Measurements from ENCODE around the gene KPNA1. TPM values are rescaled to one million over a fixed set of nuclear protein-coding genes. Genes with fewer than 3 reads are reported as not detected.

The KPNA1 gene
- polyA plus RNA-seq, 3 donors, result 18.0 to 41.2 (median 38.5) TPM

- H3K27ac Mint-ChIP-seq, result peak overlapping the region in 1 of 7 donors; percentile 55
- no peak overlapping the region for H3K9ac ChIP-seq (ENCODE audit: insufficient read depth, low read length, poor library complexity, severe bottlenecking)
- H3K9me3 Mint-ChIP-seq, result no peaks in the 10 kb centered on the region
- H3K36me3 Mint-ChIP-seq, result peaks cover 60 to 63% of the 10 kb centered on the region in 2 donors
- no peak for DNase-seq
- intact Hi-C loops (cut with micrococcal nuclease), result no loop called here
- no peaks in the 10 kb centered on the region for H3K27me3 ChIP-seq (ENCODE audit: control insufficient read depth in 2 of 2, insufficient read depth in 2 of 2, low read length in 2 of 2)
- no peak overlapping the region for H3K4me3 Mint-ChIP-seq
- peaks cover 0 to 2% (median 1%) of the 10 kb centered on the region in 3 donors for H3K27me3 Mint-ChIP-seq (ENCODE audit: low read depth in 3 of 3)
- peaks cover 32% of the 10 kb centered on the region for H3K79me2 ChIP-seq (ENCODE audit: insufficient read depth, low read length)
- no peak overlapping the region for H3K4me3 ChIP-seq (replicated peaks in 1 of 3; ENCODE audit: low read depth in 2 of 3, low read length in 3 of 3)
- H2AFZ ChIP-seq (ENCODE audit: insufficient read depth, low read depth, low read length, poor library complexity, severe bottlenecking), result no peak overlapping the region
- no peak for TF ChIP-seq CTCF (IDR thresholded peaks at IDR 0.05)
- peaks cover 9 to 11% of the 10 kb centered on the region in 2 donors for H3K4me1 ChIP-seq (ENCODE audit: control insufficient read depth in 1 of 2, insufficient read depth in 2 of 2, low read length in 2 of 2)
- peaks cover 42% of the 10 kb centered on the region for H4K20me1 ChIP-seq (ENCODE audit: insufficient read depth, low read length)
- H3K4me1 Mint-ChIP-seq, result peaks cover 36% of the 10 kb centered on the region
- H3K4me2 ChIP-seq (replicated peaks; ENCODE audit: extremely low read depth, low read length, poor library complexity, severe bottlenecking), result no peak overlapping the region
- H3K27ac ChIP-seq (ENCODE audit: low read depth in 1 of 2, low read length in 2 of 2), result no peak overlapping the region
- 94% methylated on average over 5 of the region's 6 CpGs for WGBS (ENCODE audit: insufficient coverage)
- peaks cover 59 to 66% of the 10 kb centered on the region in 2 donors for H3K36me3 ChIP-seq (replicated peaks in 1 of 2; ENCODE audit: control insufficient read depth in 1 of 2, insufficient read depth in 2 of 2, low read length in 2 of 2)
- no peaks in the 10 kb centered on the region for H3K9me3 ChIP-seq (replicated peaks in 1 of 2; ENCODE audit: control insufficient read depth in 1 of 2, insufficient read depth in 1 of 2, low read length in 2 of 2)
Measured at GRCh38 chr3:122558605-122559004, 43.9 kb upstream of the KPNA1 start.

GRCh38 chr3:122557356-122557755 is 42.6 kb upstream of the KPNA1 start:
- TF ChIP-seq CTCF (IDR thresholded peaks at IDR 0.05), result no peak
- Histone ChIP-seq H3K4me1 (ENCODE audit: control insufficient read depth in 1 of 2, insufficient read depth in 2 of 2, low read length in 2 of 2) (no peaks in the 10 kb centered on the region), H3K9me3 (replicated peaks in 1 of 2; ENCODE audit: control insufficient read depth in 1 of 2, insufficient read depth in 1 of 2, low read length in 2 of 2) (no peaks in the 10 kb centered on the region), H2AFZ (ENCODE audit: insufficient read depth, low read depth, low read length, poor library complexity, severe bottlenecking) (no peak overlapping the region), H3K4me3 (replicated peaks in 1 of 3; ENCODE audit: low read depth in 2 of 3, low read length in 3 of 3) (no peak overlapping the region), H3K79me2 (ENCODE audit: insufficient read depth, low read length) (peaks cover 20% of the 10 kb centered on the region), H3K4me2 (replicated peaks; ENCODE audit: extremely low read depth, low read length, poor library complexity, severe bottlenecking) (no peak overlapping the region), H3K27me3 (ENCODE audit: control insufficient read depth in 2 of 2, insufficient read depth in 2 of 2, low read length in 2 of 2) (no peaks in the 10 kb centered on the region), H3K9ac (ENCODE audit: insufficient read depth, low read length, poor library complexity, severe bottlenecking) (no peak overlapping the region), H4K20me1 (ENCODE audit: insufficient read depth, low read length) (peaks cover 53% of the 10 kb centered on the region), H3K27ac (ENCODE audit: low read depth in 1 of 2, low read length in 2 of 2) (peak overlapping the region in 1 of 2 donors; percentile 11), H3K36me3 (replicated peaks in 1 of 2; ENCODE audit: control insufficient read depth in 1 of 2, insufficient read depth in 2 of 2, low read length in 2 of 2) (peaks cover 71 to 79% of the 10 kb centered on the region in 2 donors)
- DNase-seq, result no peak
- Mint-ChIP-seq H3K4me1 (peaks cover 25% of the 10 kb centered on the region), H3K27me3 (ENCODE audit: low read depth in 3 of 3) (no peaks in the 10 kb centered on the region), H3K9me3 (no peaks in the 10 kb centered on the region), H3K36me3 (peaks cover 69 to 72% of the 10 kb centered on the region in 2 donors), H3K4me3 (no peak overlapping the region), H3K27ac (no peak overlapping the region)
- intact Hi-C loops (cut with micrococcal nuclease), result no loop called here
- 86% methylated on average over 3 of the region's 5 CpGs for WGBS (ENCODE audit: insufficient coverage)
